Activated CD8-positive, alpha-beta memory T cell treated with anti-CD3 and anti-CD28 coated beads for 24 hours (primary cell): ENCODE data around the gene C8G.

Experiments
- DNase-seq: peaks from one replicate; pipeline ENCODE4 v3.0.0-alpha.2; 2020

Gene C8G

GRCh38 chr9:136988872-136989271 lies 43.8 kb downstream of the C8G start:
- no peak for DNase-seq

GRCh38 chr9:136990242-136990911 lies 45.3 kb downstream of the C8G start:
- DNase-seq: no peak

GRCh38 chr9:136991993-136992818 lies 47.2 kb downstream of the C8G start, which contains the start of gene PAXX:
Gene PAXX, plus strand, starts transcription at chr9:136992422. Its CDS starts 22 bp downstream, at chr9:136992444.
- DNase-seq: peak; percentile 98

GRCh38 chr9:136992819-136993369 lies 47.9 kb downstream of the C8G start:
- DNase-seq: no peak

GRCh38 chr9:136994180-136994887 lies 49.3 kb downstream of the C8G start:
- peak; percentile 62 for DNase-seq

GRCh38 chr9:136994888-136995230 lies 49.8 kb downstream of the C8G start:
- DNase-seq: no peak

GRCh38 chr9:136995362-136995761 lies 50.3 kb downstream of the C8G start:
- peak; percentile 70 for DNase-seq

- peak; percentile 72 for DNase-seq
Observed at GRCh38 chr9:136995772-136996311, 50.8 kb downstream of the C8G start.
